Large intestine (tissue), 3 donors: Measurements from ENCODE around the gene BIN1. TPM values are rescaled to one million over a fixed set of nuclear protein-coding genes. Genes with fewer than 3 reads are reported as not detected.
A peak's percentile ranks its signal among the peaks of the same experiment; 100 is the strongest.

Experiments
- DNase-seq, 2 donors: peaks; one replicate each; pipeline versions ENCODE4 v3.0.0 to v3.0.0-alpha.2; 2013
- H3K27ac ChIP-seq: one replicate; pipeline ENCODE4 v1.5.1; 2013; ENCODE audit warnings: low read length
- H3K27me3 ChIP-seq: 2 replicates; pipeline ENCODE4 v1.6.1; 2013; ENCODE audit warnings: low read length; ENCODE audit not compliant: control insufficient read depth, insufficient read depth
- H3K36me3 ChIP-seq: 2 replicates; pipeline ENCODE4 v1.6.1; 2013; ENCODE audit warnings: low read length; ENCODE audit not compliant: control insufficient read depth, insufficient read depth
- H3K4me1 ChIP-seq: one replicate; pipeline ENCODE4 v1.6.1; 2013; ENCODE audit warnings: low read length; ENCODE audit not compliant: control insufficient read depth, insufficient read depth
- H3K4me3 ChIP-seq: one replicate; pipeline ENCODE4 v1.5.1; 2013; ENCODE audit warnings: low read length
- H3K9me3 ChIP-seq: one replicate; pipeline ENCODE4 v1.6.1; 2013; ENCODE audit warnings: mild to moderate bottlenecking, low read depth, low read length, moderate library complexity; ENCODE audit not compliant: control insufficient read depth
- WGBS: methylation state at CpG from one replicate; pipeline ENCODE4 v1.1.5; 2013; ENCODE audit warnings: low lambda C conversion rate; ENCODE audit not compliant: insufficient coverage; 5-methylcytosine and 5-hydroxymethylcytosine counted together
- polyA plus RNA-seq: library from polyadenylated mRNA; unstranded; fragments of 120-200 nt; gene quantifications from one replicate; pipeline ENCODE4 v1.2.1, GENCODE V29; 2013

BIN1 gene
- polyA plus RNA-seq, 1 donor, result 50.0 TPM

GRCh38 chr2:127068351-127068741 is 38.6 kb downstream of the BIN1 start:
- Histone ChIP-seq H3K4me1 (peaks cover 24% of the 10 kb centered on the region), H3K27me3 (no peaks in the 10 kb centered on the region), H3K4me3 (no peak overlapping the region), H3K27ac (no peak overlapping the region), H3K36me3 (peaks cover 45% of the 10 kb centered on the region), H3K9me3 (peaks cover 2% of the 10 kb centered on the region)
- WGBS, result no CpG with 5 or more reads among the region's 20 CpGs
- no peak for DNase-seq

DNA sequence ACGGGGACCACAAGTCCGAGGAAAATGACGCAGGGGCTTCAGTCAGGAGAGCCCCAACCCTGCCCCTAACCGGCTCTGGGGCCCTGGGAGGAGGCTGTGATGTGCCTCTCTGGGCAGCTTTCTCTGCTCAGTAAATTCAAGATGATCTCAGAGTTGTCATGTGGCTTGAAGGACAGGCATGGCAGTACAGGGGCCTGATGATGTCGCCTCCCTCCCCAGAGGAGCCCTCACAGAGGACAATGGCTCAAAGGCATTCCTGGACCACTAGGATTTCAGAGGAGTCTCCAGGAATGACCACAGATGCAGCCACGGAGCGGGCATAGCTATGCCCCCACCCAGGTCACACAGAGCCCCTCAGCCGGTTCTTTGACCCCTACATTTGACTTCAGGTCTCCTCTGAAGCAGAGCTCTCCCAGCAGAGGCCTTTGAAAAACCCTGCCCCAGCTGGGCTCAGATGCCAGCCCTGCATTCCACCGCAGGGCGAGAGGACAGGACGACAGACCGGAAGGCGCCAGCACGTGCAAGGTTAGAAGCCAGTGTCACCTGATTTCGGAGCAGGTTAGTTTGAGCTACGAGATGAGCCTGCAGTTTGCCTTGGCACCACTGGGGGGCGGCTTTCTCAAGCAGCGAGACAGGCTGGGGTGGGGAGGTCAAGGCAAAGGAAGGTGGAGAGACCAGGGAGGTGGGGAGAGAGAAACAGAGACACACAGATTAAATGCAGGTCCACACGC is 39.2 kb downstream of the BIN1 start:
- Histone ChIP-seq H3K27me3 (no peaks in the 10 kb centered on the region), H3K36me3 (peaks cover 51% of the 10 kb centered on the region), H3K9me3 (peaks cover 2% of the 10 kb centered on the region), H3K4me1 (peaks cover 24% of the 10 kb centered on the region), H3K4me3 (no peak overlapping the region), H3K27ac (peak overlapping the region; percentile 25)
- WGBS, result no CpG with 5 or more reads among the region's 19 CpGs
- peak; percentile 84 to 89 for DNase-seq

GRCh38 chr2:127066942-127067341 is 40.0 kb downstream of the BIN1 start:
- Histone ChIP-seq H3K4me3 (no peak overlapping the region), H3K4me1 (peaks cover 24% of the 10 kb centered on the region), H3K27ac (no peak overlapping the region), H3K9me3 (peaks cover 2% of the 10 kb centered on the region), H3K36me3 (peaks cover 51% of the 10 kb centered on the region), H3K27me3 (no peaks in the 10 kb centered on the region)
- no peak for DNase-seq
- 90% methylated on average over 2 of the region's 10 CpGs for WGBS

DNA sequence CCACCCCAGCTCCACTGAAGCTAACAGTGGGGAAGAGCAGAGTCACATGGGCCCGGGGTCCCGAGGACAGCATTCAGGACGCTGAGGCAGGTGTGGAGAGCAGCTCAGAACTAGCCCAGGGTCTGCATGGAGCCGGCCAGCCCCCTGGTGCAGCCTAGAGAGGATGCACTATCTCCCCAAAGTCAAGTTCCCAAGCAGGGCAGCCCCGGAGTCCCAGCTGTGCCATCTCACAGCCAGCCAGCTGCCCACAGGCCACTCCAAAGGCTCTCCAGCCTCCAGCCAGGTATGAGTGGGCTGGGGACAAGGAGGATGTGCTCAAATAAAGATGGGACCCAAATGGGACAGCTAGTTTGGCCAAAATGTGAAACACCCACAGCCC is 41.0 kb downstream of the BIN1 start:
- Histone ChIP-seq H3K27me3 (no peaks in the 10 kb centered on the region), H3K9me3 (peaks cover 2% of the 10 kb centered on the region), H3K36me3 (peaks cover 52% of the 10 kb centered on the region), H3K27ac (no peak overlapping the region), H3K4me3 (no peak overlapping the region), H3K4me1 (peaks cover 24% of the 10 kb centered on the region)
- DNase-seq, result no peak
- WGBS, result no CpG with 5 or more reads among the region's 5 CpGs

DNA sequence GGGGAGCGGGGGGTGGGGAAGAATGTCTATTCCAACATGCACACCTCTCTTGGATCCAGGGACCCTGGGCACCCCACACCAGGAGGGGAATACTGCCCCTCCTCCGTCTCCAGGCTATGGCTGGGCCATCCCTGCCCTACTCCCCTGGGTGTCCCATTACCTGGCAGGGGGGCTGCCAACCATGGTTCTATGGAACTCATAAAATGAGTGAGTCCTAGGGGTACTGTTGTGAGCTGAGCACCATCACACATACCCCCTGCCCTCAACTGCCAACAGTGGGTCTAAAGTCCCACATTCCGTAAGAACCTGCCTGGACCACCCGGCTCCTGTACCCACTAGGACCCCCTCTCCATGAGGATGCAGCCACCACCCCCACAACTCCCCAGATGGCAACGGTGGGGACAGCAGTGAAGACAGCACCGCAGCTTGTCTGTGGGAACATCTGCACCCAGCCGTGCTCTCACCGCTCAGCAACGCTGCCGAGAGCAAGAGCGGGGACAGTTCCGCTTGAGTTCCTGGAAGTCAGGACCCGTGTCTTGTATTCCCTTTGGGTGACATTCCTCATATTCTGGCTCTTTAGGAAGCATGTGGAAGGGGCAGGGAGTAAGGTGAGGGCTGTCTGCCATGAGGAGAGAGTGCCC is 41.5 kb downstream of the BIN1 start:
- H3K36me3 ChIP-seq, result peaks cover 57% of the 10 kb centered on the region
- no peaks in the 10 kb centered on the region for H3K27me3 ChIP-seq
- H3K4me1 ChIP-seq, result peaks cover 24% of the 10 kb centered on the region
- no peak for DNase-seq
- H3K9me3 ChIP-seq, result peaks cover 2% of the 10 kb centered on the region
- H3K4me3 ChIP-seq, result no peak overlapping the region
- H3K27ac ChIP-seq, result no peak overlapping the region
- WGBS, result no CpG with 5 or more reads among the region's 13 CpGs

DNA sequence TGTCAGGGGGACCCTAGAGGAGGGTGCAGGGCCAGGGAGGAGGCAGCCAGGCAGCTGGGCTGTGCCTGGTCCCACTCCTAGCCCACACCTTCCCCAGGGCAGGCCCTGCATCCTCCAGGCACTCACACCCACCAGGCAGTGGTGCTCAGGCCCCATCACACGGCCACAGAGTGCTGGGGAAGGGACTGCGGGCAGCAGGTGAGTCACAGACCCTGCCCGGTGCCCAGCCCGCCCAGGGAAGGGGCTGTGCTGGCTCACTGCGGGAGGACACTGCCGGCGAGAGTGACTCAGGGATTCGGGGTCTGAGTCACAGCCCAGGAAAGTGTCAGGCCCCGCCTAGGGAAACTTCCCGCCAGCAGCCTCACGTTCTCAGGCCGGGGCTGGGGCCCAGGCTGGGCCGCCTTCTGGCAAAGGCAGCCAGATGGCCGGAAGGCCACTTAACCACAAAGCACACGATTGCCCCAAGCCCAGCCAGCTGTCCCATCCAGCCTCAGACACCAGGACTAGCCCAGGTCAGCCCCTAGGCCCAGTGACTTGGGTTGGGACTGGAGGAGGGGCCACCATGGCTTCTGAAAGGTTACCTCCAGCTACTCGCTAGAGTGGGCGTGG is 42.2 kb downstream of the BIN1 start:
- Histone ChIP-seq H3K4me1 (peaks cover 24% of the 10 kb centered on the region), H3K27ac (peak overlapping the region; percentile 45), H3K4me3 (no peak overlapping the region), H3K36me3 (peaks cover 52% of the 10 kb centered on the region), H3K27me3 (no peaks in the 10 kb centered on the region), H3K9me3 (peaks cover 2% of the 10 kb centered on the region)
- no CpG with 5 or more reads among the region's 17 CpGs for WGBS
- peak; percentile 82 to 86 for DNase-seq

DNA sequence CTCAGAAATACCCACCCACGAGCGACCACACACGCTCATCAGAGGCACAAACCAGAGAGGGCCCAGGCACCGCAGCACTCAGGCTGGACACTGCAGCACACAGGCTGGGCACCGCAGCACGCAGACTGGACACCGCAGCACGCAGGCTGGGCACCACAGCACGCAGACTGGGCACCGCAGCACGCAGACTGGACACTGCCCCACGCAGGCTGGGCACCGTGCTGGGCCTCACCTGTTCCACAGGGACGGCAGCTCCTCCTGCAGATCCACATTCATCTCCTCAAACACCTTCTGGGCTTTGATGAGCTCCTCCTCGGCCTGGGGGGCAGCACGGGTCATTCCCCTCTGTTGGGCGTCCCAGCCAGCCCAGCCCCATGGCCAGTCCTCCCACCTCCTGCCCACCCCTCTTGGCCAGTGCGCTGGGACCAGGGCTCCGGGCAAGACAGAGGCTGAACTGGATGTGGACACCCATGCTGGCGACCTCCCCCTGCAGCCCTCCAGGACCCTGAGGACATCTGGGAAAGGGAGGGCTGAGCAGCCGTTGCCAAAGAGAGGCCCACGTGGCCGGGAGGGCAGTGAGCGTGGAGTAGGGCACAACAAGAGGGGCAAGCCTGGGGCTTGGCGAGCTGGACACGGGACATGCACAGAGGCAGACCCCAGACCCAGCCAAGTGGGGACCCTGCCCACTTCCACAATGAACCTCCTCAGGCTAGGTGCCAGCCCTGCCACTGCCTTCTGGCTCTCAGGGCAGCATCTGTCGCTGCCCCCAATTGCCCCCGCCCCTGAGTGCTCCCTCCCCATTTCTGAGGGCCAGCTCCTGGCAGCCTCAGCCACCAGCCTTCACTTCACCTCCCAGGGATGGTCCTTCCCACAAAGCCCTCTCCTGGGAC is 43.0 kb downstream of the BIN1 start:
- Histone ChIP-seq H3K36me3 (peaks cover 54% of the 10 kb centered on the region), H3K4me3 (no peak overlapping the region), H3K27ac (peak overlapping the region; percentile 45), H3K27me3 (no peaks in the 10 kb centered on the region), H3K9me3 (peaks cover 2% of the 10 kb centered on the region), H3K4me1 (peaks cover 24% of the 10 kb centered on the region)
- no peak for DNase-seq
- no CpG with 5 or more reads among the region's 28 CpGs for WGBS

GRCh38 chr2:127061375-127062273 is 45.3 kb downstream of the BIN1 start:
- H3K4me3 ChIP-seq, result no peak overlapping the region
- peaks cover 2% of the 10 kb centered on the region for H3K9me3 ChIP-seq
- peaks cover 64% of the 10 kb centered on the region for H3K36me3 ChIP-seq
- peak in 1 of 2 donors; percentile 35 for DNase-seq
- WGBS, result no CpG with 5 or more reads among the region's 23 CpGs
- H3K27me3 ChIP-seq, result no peaks in the 10 kb centered on the region
- no peak overlapping the region for H3K27ac ChIP-seq
- peaks cover 16% of the 10 kb centered on the region for H3K4me1 ChIP-seq

- no CpG with 5 or more reads among the region's 30 CpGs for WGBS
- no peak for DNase-seq
These were observed 46.5 kb downstream of the BIN1 start for GRCh38 chr2:127060264-127060945.

More at GRCh38 chr2:127060264-127060945, 46.5 kb downstream of the BIN1 start:
- no peak overlapping the region for H3K27ac ChIP-seq
- peaks cover 67% of the 10 kb centered on the region for H3K36me3 ChIP-seq
- H3K9me3 ChIP-seq, result peaks cover 2% of the 10 kb centered on the region
- H3K4me3 ChIP-seq, result no peak overlapping the region
- H3K4me1 ChIP-seq, result peaks cover 14% of the 10 kb centered on the region
- no peaks in the 10 kb centered on the region for H3K27me3 ChIP-seq
